Measurements from ENCODE around the gene ZNF77. TPM values are rescaled to one million over a fixed set of nuclear protein-coding genes. Genes with fewer than 3 reads are reported as not detected.
"Not testable (repeated sequence)": the region's sequence is repeated elsewhere in the genome, so short reads cannot be mapped to it uniquely, and the experiment has no call there.

ZNF77 gene
- total and polyA plus RNA-seq, 3 donors from 2014 or later, result 4.8 to 10.7 (median 5.6) TPM

DNA sequence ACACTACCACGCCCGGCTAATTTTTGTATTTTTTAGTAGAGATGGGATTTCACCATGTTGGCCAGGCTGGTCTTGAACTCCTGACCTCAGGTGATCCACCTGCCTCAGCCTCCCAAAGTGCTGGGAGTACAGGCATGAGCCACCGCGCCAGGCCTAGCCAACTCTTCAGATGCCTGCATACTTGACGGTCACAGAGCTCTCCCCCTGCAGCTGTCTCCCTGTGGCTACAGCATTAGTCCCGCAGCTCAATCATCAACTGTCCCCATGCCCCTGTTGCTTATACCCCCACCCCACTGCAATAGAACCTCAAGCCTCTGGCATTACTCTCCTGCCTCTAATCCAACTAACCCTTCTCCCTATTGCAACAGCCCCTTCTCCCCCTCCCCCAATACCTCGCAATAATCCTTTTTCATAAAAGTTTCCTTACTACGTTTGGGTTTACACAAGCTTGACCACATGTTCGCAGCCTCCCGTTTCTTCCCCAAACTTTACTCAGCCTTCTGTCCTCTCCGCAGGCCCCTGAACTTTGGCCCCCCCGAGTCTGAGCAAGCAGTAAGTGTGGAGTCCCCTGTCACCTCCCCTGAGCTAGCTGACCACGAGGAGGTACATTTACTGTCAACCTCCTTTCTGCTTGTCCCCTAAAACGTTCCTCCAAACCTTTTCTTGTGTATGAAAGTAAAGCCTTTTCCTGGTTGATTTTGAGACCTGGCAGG, 1.7 kb downstream of the ZNF77 start:
- H3K27ac ChIP-seq, result no peak overlapping the region
- H3K9me3 ChIP-seq, result no peaks in the 10 kb centered on the region
- no peak for TF ChIP-seq POLR2A (IDR thresholded peaks at IDR 0.05)
- TF ChIP-seq, protein P1, sequence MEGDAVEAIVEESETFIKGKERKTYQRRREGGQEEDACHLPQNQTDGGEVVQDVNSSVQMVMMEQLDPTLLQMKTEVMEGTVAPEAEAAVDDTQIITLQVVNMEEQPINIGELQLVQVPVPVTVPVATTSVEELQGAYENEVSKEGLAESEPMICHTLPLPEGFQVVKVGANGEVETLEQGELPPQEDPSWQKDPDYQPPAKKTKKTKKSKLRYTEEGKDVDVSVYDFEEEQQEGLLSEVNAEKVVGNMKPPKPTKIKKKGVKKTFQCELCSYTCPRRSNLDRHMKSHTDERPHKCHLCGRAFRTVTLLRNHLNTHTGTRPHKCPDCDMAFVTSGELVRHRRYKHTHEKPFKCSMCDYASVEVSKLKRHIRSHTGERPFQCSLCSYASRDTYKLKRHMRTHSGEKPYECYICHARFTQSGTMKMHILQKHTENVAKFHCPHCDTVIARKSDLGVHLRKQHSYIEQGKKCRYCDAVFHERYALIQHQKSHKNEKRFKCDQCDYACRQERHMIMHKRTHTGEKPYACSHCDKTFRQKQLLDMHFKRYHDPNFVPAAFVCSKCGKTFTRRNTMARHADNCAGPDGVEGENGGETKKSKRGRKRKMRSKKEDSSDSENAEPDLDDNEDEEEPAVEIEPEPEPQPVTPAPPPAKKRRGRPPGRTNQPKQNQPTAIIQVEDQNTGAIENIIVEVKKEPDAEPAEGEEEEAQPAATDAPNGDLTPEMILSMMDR (IDR thresholded peaks at IDR 0.05), result no peak
- peaks cover 6% of the 10 kb centered on the region for H3K4me1 ChIP-seq
- DNase-seq, result no peak
- no peaks in the 10 kb centered on the region for H3K27me3 ChIP-seq
- WGBS, 2 donors, result 64 to 71% methylated on average over 14 of the region's 14 CpGs
- no peaks in the 10 kb centered on the region for H3K36me3 ChIP-seq (ENCODE audit: low read depth, missing control alignments)
- H3K4me3 ChIP-seq, result no peak overlapping the region
- intact Hi-C loops (cut with DNase I; ENCODE audit: low total_unique reads), result no loop called here

GRCh38 chr19:2935863-2936262, 8.9 kb downstream of the ZNF77 start:
- H3K27ac ChIP-seq; H3K9me3 ChIP-seq; H3K4me3 ChIP-seq; H3K4me1 ChIP-seq; H3K27me3 ChIP-seq; DNase-seq; intact Hi-C loops (cut with DNase I; ENCODE audit: low total_unique reads); H3K36me3 ChIP-seq (ENCODE audit: low read depth, missing control alignments): not testable (repeated sequence)
- WGBS, 2 donors, result 93 to 97% methylated on average over 4 of the region's 4 CpGs

DNA sequence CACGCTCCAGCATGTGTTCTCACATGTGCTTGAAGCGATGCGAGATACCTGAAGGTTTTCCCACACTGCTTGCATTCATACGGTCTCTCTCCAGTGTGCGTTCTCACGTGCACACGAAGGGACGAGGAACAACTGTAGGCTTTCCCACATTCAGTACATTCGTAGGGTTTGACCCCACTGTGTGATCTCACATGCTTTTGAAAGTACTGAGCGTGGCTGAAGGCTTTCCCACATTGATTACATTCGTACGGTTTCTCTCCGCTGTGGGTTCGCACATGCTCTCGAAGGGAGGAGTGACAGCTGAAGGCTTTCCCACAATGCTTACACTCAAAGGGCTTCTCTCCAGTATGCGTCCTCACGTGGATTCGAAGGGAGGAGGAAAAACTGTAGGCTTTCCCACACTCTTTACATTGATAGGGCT, 11.3 kb downstream of the ZNF77 start:
- Histone ChIP-seq H3K27ac (no peak overlapping the region), H3K27me3 (no peaks in the 10 kb centered on the region), H3K36me3 (ENCODE audit: low read depth, missing control alignments) (no peaks in the 10 kb centered on the region), H3K4me1 (no peaks in the 10 kb centered on the region), H3K4me3 (no peak overlapping the region), H3K9me3 (no peaks in the 10 kb centered on the region)
- TF ChIP-seq POLR2A (IDR thresholded peaks at IDR 0.05), result no peak
- TF ChIP-seq, protein P1 (IDR thresholded peaks at IDR 0.05), result no peak
- intact Hi-C loops (cut with DNase I; ENCODE audit: low total_unique reads), result no loop called here
- 96 to 98% methylated on average over 18 of the region's 18 CpGs for WGBS, 2 donors
- DNase-seq, result no peak

DNA sequence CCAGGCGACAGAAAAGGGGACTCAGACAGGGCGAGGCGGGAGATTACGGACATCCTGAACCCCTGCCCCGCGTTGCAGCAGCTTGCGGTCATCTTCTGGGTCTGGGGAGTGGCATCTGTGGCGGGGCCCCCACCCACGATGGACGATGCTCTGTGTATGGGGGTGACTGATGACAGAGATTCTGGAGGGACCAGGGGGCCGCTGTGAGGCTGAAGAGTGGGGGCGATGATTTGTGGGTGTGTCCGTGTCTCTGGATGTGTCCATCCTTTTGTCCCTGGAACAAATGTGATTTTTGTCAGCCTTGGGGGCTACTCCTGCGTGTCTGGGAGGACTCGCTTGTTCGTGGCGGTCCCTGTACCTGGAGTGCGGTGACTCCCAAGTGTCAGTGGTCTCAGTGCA, 17.7 kb downstream of the ZNF77 start:
- Histone ChIP-seq H3K4me3 (peak overlapping the region; percentile 39 to 41), H3K9me3 (no peaks in the 10 kb centered on the region), H3K36me3 (ENCODE audit: low read depth, missing control alignments) (no peaks in the 10 kb centered on the region), H3K27me3 (no peaks in the 10 kb centered on the region), H3K4me1 (no peaks in the 10 kb centered on the region), H3K27ac (no peak overlapping the region)
- intact Hi-C loops (cut with DNase I; ENCODE audit: low total_unique reads), result no loop called here
- TF ChIP-seq POLR2A (IDR thresholded peaks at IDR 0.05), result no peak
- TF ChIP-seq, protein P1 (IDR thresholded peaks at IDR 0.05), result no peak
- no peak for DNase-seq
- WGBS, 2 donors, result 70 to 85% methylated on average over 17 to 18 of the region's 18 CpGs

GRCh38 chr19:2926341-2927031, 18.3 kb downstream of the ZNF77 start:
- Histone ChIP-seq H3K4me3 (peak overlapping the region; percentile 39 to 41), H3K4me1 (no peaks in the 10 kb centered on the region), H3K9me3 (no peaks in the 10 kb centered on the region), H3K36me3 (ENCODE audit: low read depth, missing control alignments) (no peaks in the 10 kb centered on the region), H3K27me3 (no peaks in the 10 kb centered on the region), H3K27ac (no peak overlapping the region)
- TF ChIP-seq, protein P1 (IDR thresholded peaks at IDR 0.05), result no peak
- TF ChIP-seq POLR2A (IDR thresholded peaks at IDR 0.05), result peak; percentile 4
- intact Hi-C loops (cut with DNase I; ENCODE audit: low total_unique reads), result no loop called here
- WGBS, 2 donors, result 73 to 81% methylated on average over 5 to 53 of the region's 53 CpGs
- DNase-seq, result peak; percentile 85
